ENCODE measurements around the gene CBFA2T3. TPM values are rescaled to one million over a fixed set of nuclear protein-coding genes. Genes with fewer than 3 reads are reported as not detected.

The CBFA2T3 gene
- total RNA-seq, 1 experiment from 2014 or later = 2.9 TPM

- H2BK5ac ChIP-seq (ENCODE audit: insufficient read length, low read length) = no peak overlapping the region
- no peak overlapping the region for H3K4ac ChIP-seq (ENCODE audit: low read depth, low read length)
- no peak overlapping the region; the same call in 1 of the 2 replicates for H3K14ac ChIP-seq (ENCODE audit: insufficient read depth, low read length)
- no peak overlapping the region for H3K18ac ChIP-seq (ENCODE audit: insufficient read length, low read depth, low read length)
- Mint-ChIP-seq H3K36me3 (ENCODE audit: insufficient read depth in 1 of 3, low read depth in 3 of 3) (no peaks in the 10 kb centered on the region), H3K9me3 (no peaks in the 10 kb centered on the region), H3K4me3 (no peak overlapping the region), H3K27me3 (ENCODE audit: low read depth) (peaks cover 3% of the 10 kb centered on the region), H3K4me1 (peaks cover 0 to 10% of the 10 kb centered on the region in 2 experiments; a peak in 2 of 4 replicates), H3K27ac (peak overlapping the region in 2 of 3 experiments; percentile 22 to 79; a peak in 2 of 7 replicates)
- no peaks in the 10 kb centered on the region for H3K27me3 ChIP-seq (ENCODE audit: insufficient read depth, low read length)
- H3K9me3 ChIP-seq (ENCODE audit: control insufficient read depth, low read depth, low read length) = no peaks in the 10 kb centered on the region
- H2BK15ac ChIP-seq (ENCODE audit: low read depth, low read length) = no peak overlapping the region
- no peaks in the 10 kb centered on the region for H4K20me1 ChIP-seq (ENCODE audit: control insufficient read depth, insufficient read depth, insufficient read length)
- H3K27ac ChIP-seq (ENCODE audit: insufficient read length, low read depth, low read length) = no peak overlapping the region
- WGBS (ENCODE audit: extremely low coverage, insufficient read length, low lambda C conversion rate) = no CpG with 5 or more reads among the region's 26 CpGs
- H3T11ph ChIP-seq (ENCODE audit: low read length) = no peak overlapping the region
- no peak overlapping the region for H2BK20ac ChIP-seq (ENCODE audit: low read depth, low read length, poor library complexity, severe bottlenecking)
- no peak for DNase-seq
- no peaks in the 10 kb centered on the region for H3K79me2 ChIP-seq (ENCODE audit: insufficient read depth, low read length)
- H3K9ac ChIP-seq (ENCODE audit: extremely low read depth, insufficient read length, low read length) = no peak overlapping the region
- H3K23me2 ChIP-seq (ENCODE audit: insufficient read length, low read depth, low read length, poor library complexity, severe bottlenecking) = no peaks in the 10 kb centered on the region
- no peak overlapping the region for H4K5ac ChIP-seq (ENCODE audit: insufficient read length, low read depth, low read length)
- H3K79me1 ChIP-seq (ENCODE audit: insufficient read depth, low read depth, low read length, poor library complexity, severe bottlenecking) = no peaks in the 10 kb centered on the region
- H4K91ac ChIP-seq (ENCODE audit: insufficient read length, low read depth, low read length) = no peak overlapping the region
- no peak overlapping the region for H2BK120ac ChIP-seq (ENCODE audit: low read depth, low read length, poor library complexity, severe bottlenecking)
- no peak overlapping the region for H3K56ac ChIP-seq (ENCODE audit: insufficient read length, low read depth, low read length)
- no peaks in the 10 kb centered on the region for H3K4me1 ChIP-seq (ENCODE audit: insufficient read depth, low read length)
- H4K8ac ChIP-seq (replicated peaks; ENCODE audit: insufficient read length, low read depth, low read length) = no peak overlapping the region
- no peak for TF ChIP-seq CTCF (conservative IDR thresholded peaks at IDR 0.05)
- no peak overlapping the region for H2AK5ac ChIP-seq (ENCODE audit: insufficient read length, low read length)
- no peak overlapping the region for H3K23ac ChIP-seq (ENCODE audit: insufficient read length, low read depth, low read length)
- H3K4me2 ChIP-seq (ENCODE audit: insufficient read depth, insufficient read length, low read length) = no peak overlapping the region
- no peak overlapping the region for H2BK12ac ChIP-seq (ENCODE audit: insufficient read length, low read depth, low read length)
- no peak overlapping the region for H2AFZ ChIP-seq (ENCODE audit: low read length)
Observed at GRCh38 chr16:88989852-88990547, 13.0 kb upstream of the CBFA2T3 start.

All from H9 (cell line).